ENCODE results near the gene KLF11.

GRCh38 chr2:10019174-10019573 lies 24.2 kb upstream of the KLF11 start:
- TF ChIP-seq CTCF (conservative IDR thresholded peaks at IDR 0.05) (no peak), EZH2 (IDR thresholded peaks at IDR 0.05; ENCODE audit: low read depth) (no peak)

Measured in PC-9 (cell line).